ENCODE data around the gene KCNJ11.

GRCh38 chr11:17375547-17375946, 12.9 kb downstream of the KCNJ11 start:
- TF ChIP-seq CTCF (IDR thresholded peaks at IDR 0.05), result no peak
- no peak for TF ChIP-seq POLR2AphosphoS5 (IDR thresholded peaks at IDR 0.05)
- TF ChIP-seq POLR2A (IDR thresholded peaks at IDR 0.05), result no peak
